Mesodermal cell (in vitro differentiated cells): Measurements from ENCODE around the gene TOB1. TPM values are rescaled to one million over a fixed set of nuclear protein-coding genes. Genes with fewer than 3 reads are reported as not detected.

Experiments
- H3K27ac ChIP-seq: 2 replicates; pipeline ENCODE4 v1.7.0; 2013; ENCODE audit warnings: mild to moderate bottlenecking, low read depth, low read length, moderate library complexity; ENCODE audit not compliant: severe bottlenecking
- H3K36me3 ChIP-seq: 2 replicates; pipeline ENCODE4 v1.7.1; 2013; ENCODE audit warnings: mild to moderate bottlenecking, low read length, moderate library complexity; ENCODE audit not compliant: control insufficient read depth, insufficient read depth
- H3K4me1 ChIP-seq: one replicate; pipeline ENCODE4 v1.7.1; 2013; ENCODE audit warnings: mild to moderate bottlenecking, low read length; ENCODE audit not compliant: insufficient read depth, control insufficient read depth, poor library complexity, severe bottlenecking
- H3K4me3 ChIP-seq: 2 replicates; pipeline ENCODE4 v1.7.0; 2013; ENCODE audit warnings: low read length, control low read depth, mild to moderate bottlenecking; ENCODE audit not compliant: insufficient read depth, poor library complexity, severe bottlenecking; ENCODE audit errors: extremely low read depth
- H3K9me3 ChIP-seq: 2 replicates; pipeline ENCODE4 v1.7.1; 2013; ENCODE audit warnings: mild to moderate bottlenecking, low read length, moderate library complexity; ENCODE audit not compliant: control insufficient read depth
- WGBS, 2 experiments: methylation state at CpG; one replicate each; pipeline ENCODE4 v1.1.5; 2013; ENCODE audit warnings: missing lambda C conversion rate in 2 of 2; ENCODE audit not compliant: insufficient coverage in 2 of 2; 5-methylcytosine and 5-hydroxymethylcytosine counted together
- polyA plus RNA-seq, 2 experiments: library from polyadenylated mRNA; stranded (reverse); fragments of 50-300 nt; gene quantifications; one replicate each; pipeline ENCODE4 v1.2.3, GENCODE V29; 2013

The TOB1 gene, protein sequence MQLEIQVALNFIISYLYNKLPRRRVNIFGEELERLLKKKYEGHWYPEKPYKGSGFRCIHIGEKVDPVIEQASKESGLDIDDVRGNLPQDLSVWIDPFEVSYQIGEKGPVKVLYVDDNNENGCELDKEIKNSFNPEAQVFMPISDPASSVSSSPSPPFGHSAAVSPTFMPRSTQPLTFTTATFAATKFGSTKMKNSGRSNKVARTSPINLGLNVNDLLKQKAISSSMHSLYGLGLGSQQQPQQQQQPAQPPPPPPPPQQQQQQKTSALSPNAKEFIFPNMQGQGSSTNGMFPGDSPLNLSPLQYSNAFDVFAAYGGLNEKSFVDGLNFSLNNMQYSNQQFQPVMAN
- 28.3 TPM for polyA plus RNA-seq (2013, experiment 1 of 2)
- polyA plus RNA-seq (2013, experiment 2 of 2), result 25.3 TPM

DNA sequence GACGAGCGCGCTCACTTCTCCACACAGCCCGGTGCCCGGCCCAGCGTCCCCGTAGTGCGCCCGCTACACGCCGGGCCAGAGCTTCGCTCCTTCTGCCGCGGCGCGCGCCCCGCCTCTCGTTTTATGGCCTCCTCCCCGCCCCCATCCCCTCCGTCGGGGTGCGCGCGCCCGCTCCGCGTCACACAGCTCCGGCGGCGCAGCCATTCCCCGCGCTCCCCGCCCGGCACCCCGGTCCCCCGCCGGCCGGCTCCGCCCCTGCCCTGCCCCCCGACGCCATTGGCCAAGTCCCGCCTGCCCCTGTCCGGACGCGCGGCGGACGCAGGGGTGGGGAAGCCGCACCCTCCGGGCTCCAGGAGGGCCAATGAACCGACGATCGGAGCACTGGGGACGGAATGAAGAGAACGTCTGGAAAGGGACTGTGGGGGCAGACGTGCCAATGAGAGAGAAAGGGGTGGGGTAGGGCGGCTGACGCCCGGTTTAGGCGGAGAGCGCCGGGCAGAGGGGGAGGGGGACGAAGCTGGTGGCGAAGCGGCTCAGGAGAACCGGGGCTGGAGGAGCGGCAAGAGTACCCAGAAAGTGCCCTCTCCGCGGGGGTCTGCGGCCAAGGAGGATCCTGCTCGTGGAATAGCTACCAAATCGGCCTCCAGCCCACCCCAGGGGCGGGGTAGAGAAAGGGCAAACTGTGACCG lies at the start of gene TOB1:
Gene TOB1, minus strand, starts transcription at position 94 of the 689 bp plus-strand sequence. CDS start 2,337 bp downstream, outside the sequence.
- Histone ChIP-seq H3K4me1 (no peaks in the 10 kb centered on the region), H3K36me3 (peaks cover 17% of the 10 kb centered on the region), H3K27ac (peak within 1 kb of the TSS; percentile 92), H3K9me3 (no peaks in the 10 kb centered on the region), H3K4me3 (peak within 1 kb of the TSS; percentile 95)
- 0 to 1% methylated on average over 46 to 64 of the region's 75 CpGs for WGBS, 2 experiments

DNA sequence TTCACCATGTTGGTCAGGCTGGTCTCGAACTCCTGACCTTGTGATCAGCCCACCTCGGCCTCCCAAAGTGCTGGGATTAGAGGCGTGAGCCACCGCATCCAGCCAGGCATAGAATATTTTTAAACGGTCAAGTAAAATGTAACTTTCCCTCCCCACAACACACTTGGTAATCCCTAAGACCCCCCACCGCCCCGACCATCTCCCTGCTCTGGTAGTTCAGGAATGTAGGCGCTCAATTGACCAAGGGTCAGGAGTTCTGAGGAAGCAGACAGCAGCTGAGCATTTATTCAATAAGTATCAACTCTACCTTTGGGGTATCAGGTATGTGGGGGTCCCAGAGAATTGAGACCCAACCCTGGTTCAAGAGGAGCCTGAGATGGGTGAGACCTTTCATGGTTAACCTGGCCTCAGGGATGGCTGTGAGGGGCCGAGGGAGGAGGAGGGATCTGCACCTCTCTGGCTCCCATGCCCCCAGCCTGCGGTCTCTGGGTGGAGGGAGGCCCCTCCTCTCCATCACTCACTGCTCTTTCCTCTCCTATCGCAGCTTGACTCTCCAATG lies 48.4 kb upstream of the TOB1 start:
- 79 to 92% methylated on average over 3 to 10 of the region's 11 CpGs for WGBS, 2 experiments
- Histone ChIP-seq H3K9me3 (no peaks in the 10 kb centered on the region), H3K27ac (no peak overlapping the region), H3K4me3 (no peak overlapping the region), H3K4me1 (peaks cover 3% of the 10 kb centered on the region), H3K36me3 (no peaks in the 10 kb centered on the region)

DNA sequence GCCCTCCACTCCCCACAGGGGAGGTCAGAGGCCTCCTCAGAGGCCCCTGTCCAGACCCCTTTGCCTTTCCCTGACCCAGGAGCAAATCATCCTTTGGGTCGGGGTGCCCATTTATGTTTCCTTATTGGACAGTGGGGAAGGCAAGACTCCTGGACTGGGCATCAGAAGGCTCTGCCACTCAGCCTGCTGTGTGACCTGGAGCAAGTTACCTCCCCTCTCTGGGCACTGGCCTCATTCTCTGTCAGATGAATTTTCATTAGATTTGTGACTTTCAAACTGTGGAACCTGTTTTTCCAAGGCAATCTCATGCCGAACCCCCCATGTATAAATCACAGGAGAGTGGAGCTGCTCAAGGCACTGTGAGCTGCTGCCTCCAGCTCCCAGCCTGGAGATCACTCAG lies 47.0 kb upstream of the TOB1 start:
- WGBS, 2 experiments, result 93 to 96% methylated on average over 2 of the region's 2 CpGs
- Histone ChIP-seq H3K27ac (no peak overlapping the region), H3K9me3 (no peaks in the 10 kb centered on the region)

DNA sequence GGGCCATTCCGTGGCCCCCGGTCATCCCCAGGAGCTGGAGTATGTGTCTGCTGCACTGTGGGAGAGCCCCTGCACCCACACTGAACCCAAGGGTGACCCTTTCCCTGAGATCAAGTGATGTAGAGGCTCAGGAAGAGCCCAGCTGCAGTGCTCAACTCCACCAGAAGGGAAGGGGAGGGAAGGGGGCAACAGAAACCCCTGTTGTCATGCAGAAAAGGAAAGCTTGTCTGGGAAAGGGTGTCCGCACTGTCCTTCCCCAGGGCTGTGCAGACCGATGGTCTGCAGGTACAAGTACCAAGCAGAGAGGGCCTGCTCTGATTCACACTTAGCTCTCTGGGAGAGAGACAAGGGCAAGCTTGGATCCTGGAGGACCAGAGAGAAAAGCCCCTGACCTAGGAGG lies 45.7 kb upstream of the TOB1 start:
- 51 to 64% methylated on average over 4 of the region's 4 CpGs for WGBS, 2 experiments
- no peak overlapping the region for H3K27ac ChIP-seq
- H3K9me3 ChIP-seq, result no peaks in the 10 kb centered on the region
- no peak overlapping the region for H3K4me3 ChIP-seq
- no peaks in the 10 kb centered on the region for H3K36me3 ChIP-seq
- no peaks in the 10 kb centered on the region for H3K4me1 ChIP-seq

More for the DNA sequence above, 47.0 kb upstream of the TOB1 start:
- Histone ChIP-seq H3K4me3 (no peak overlapping the region), H3K36me3 (no peaks in the 10 kb centered on the region), H3K4me1 (no peaks in the 10 kb centered on the region)

DNA sequence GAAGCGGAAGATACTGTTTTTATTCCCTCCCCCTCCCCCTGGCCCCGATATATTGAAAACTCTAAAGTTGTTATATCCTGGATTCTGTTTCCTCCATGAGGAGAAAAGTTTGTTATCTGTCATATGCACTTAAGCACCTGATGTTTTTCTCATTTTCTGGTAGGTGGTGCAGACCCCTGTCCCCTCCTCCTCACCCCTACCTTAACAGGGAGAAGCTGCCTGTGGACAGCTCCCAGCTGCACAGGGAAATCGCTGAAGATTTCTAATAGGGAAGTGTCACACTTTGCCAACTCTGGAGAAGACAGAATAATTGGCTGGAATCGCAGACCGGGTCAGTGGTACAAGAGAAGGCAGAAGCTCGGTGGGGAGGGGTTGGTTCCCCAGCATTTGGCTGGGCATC lies 45.3 kb upstream of the TOB1 start:
- no peaks in the 10 kb centered on the region for H3K36me3 ChIP-seq
- 73 to 82% methylated on average over 3 to 4 of the region's 6 CpGs for WGBS, 2 experiments

DNA sequence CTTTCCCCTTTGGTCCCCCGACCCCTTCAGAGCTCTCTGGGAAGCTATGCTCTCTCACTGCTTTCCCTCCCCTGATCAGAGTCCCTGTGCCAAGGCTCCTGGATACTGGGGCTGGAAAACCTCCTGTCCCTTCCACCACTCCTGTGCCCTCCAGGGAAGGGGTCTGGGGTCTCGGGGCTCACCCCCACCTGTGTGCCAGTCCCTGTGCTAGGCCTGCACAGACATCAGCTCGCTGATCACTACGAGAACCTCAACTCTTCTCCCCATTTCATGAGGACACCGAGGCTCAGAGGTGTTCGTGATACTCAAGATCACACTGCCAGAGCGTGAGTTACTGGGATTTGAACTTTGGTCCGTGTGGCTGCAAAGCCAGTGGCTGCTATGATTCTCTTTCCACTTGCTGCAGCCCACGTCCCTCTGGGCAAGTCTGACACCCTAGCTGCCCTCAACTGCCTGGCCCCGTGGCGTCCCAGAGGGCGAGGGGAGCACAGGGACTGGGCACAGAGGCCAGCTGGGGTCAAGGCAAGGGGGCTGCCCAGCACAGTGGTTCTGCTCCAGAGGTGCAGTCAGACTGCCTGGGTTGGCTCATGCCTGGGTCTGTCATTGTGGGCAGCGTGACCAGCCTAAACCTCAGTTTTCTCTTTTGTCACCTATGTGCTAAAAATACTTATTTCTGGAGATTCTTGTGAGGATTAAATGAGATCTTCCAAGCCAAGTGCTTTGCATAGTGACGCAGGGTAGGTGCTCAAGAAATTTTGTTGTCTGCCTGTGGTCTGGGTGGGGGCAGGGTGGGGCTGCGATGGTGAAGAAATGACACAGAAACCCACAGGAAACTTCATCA lies 43.8 kb upstream of the TOB1 start:
- WGBS, 2 experiments, result 90 to 92% methylated on average over 12 to 14 of the region's 15 CpGs
- H3K27ac ChIP-seq, result no peak overlapping the region
- H3K4me1 ChIP-seq, result peaks cover 4% of the 10 kb centered on the region
- H3K4me3 ChIP-seq, result no peak overlapping the region
- no peaks in the 10 kb centered on the region for H3K9me3 ChIP-seq
- H3K36me3 ChIP-seq, result no peaks in the 10 kb centered on the region

More for the DNA sequence above, 45.3 kb upstream of the TOB1 start:
- H3K4me1 ChIP-seq, result no peaks in the 10 kb centered on the region
- no peaks in the 10 kb centered on the region for H3K9me3 ChIP-seq
- no peak overlapping the region for H3K27ac ChIP-seq
- no peak overlapping the region for H3K4me3 ChIP-seq

DNA sequence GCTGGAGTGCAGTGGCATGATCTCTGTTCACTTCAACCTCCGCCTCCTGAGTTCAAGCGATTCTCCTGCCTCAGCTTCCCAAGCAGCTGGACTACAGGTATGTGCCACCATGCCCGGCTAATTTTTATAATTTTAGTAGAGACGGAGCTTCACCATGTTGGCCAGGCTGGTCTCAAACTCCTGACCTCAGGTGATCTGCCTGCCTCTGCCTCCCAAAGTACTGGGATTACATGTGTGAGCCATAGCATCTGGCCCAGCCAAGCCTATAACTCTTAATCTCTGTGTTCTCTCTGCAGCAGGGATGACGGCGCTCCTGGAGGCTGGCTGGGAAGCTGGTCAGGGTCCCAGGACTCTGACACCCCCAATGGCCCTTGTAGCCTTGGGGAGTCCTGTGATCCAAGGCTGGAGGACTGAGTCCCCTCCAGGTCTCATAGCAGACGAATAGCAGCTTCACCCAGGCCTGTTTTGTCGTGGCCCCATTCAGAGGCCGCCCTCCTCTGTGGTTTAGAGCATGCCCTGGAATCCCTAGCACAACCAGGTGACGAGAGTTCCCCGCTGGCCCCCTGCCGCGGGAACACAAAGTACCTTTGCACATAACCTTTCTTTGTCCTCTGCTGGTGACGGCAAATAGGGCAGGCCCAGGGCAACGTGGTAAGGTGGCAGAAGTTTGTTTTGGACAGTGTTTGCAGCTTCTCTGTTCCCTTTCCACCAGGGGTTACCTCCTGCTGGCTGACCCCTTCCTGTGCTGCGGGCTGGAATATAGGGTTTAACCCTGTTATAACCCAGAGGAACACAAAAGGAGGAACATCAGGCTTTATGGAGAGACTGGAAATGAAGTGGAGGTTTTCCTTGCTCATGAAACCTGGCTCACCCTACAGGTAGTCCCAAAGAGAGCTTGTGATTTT lies 43.0 kb upstream of the TOB1 start:
- peaks cover 13% of the 10 kb centered on the region for H3K4me1 ChIP-seq
- H3K36me3 ChIP-seq, result no peaks in the 10 kb centered on the region
- WGBS, 2 experiments, result 66 to 81% methylated on average over 9 to 15 of the region's 16 CpGs
- no peaks in the 10 kb centered on the region for H3K9me3 ChIP-seq
- no peak overlapping the region for H3K4me3 ChIP-seq
- no peak overlapping the region for H3K27ac ChIP-seq

DNA sequence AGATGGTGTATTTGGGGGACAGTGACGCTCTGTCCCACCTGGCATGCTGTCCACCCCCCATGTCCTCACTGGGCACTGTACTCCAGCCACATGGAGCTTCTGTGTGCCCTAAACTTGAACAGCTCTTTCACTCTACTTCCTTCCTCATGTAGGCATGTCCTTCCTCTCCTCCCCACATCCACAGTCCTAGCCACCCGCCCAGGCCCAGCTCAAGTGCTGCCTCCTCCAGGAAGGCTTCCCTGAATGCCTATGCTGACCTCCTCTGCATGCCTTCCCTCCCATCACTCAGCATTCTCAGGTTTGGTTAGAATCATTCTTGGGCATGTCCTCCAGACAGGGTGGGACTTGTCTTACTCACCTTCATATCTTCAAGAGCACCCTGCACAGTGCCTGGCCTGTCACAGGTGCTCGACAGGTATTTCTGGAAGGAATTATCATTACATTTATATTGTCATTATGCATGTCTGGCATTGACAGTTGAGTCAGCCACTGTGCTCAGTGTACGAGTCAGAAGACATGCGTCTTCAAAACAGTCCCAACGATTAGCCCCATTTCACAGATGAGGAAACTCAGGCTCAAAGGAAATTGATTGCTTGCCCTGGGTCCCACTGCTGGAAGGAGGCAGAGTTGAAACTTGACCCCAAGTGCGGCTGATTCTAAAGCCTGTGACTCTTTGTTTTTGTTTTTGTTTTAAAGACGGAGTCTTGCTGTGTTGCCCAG lies 42.1 kb upstream of the TOB1 start:
- 86 to 95% methylated on average over 5 to 6 of the region's 8 CpGs for WGBS, 2 experiments
- H3K27ac ChIP-seq, result no peak overlapping the region
- H3K4me1 ChIP-seq, result peaks cover 16% of the 10 kb centered on the region
- no peaks in the 10 kb centered on the region for H3K36me3 ChIP-seq
- H3K9me3 ChIP-seq, result no peaks in the 10 kb centered on the region
- H3K4me3 ChIP-seq, result no peak overlapping the region

DNA sequence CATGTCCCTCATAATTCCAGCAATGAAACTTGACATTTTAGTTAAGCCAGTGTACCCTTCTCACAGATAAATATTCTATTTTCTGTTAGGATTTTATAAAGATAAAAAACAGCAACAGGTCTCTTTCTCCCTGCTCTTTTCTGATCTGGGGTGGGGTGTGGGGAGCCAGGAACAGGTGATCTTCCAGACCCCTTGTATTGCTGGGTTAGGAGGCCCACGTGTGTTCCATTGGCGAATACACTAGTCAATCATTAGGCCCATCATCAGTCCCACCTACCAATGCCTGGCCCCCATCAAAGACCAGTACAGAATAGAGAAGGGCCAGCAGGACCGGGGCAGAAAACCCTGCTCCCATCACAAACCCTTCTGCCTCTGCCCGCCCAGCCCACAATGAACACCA lies 40.3 kb upstream of the TOB1 start:
- no peaks in the 10 kb centered on the region for H3K36me3 ChIP-seq
- H3K4me3 ChIP-seq, result no peak overlapping the region
- peaks cover 20% of the 10 kb centered on the region for H3K4me1 ChIP-seq
- H3K27ac ChIP-seq, result no peak overlapping the region
- 100% methylated on average over 1 of the region's 4 CpGs for WGBS, 2 experiments
- H3K9me3 ChIP-seq, result no peaks in the 10 kb centered on the region
